ENCODE results near the gene OPA1.

The OPA1 gene

DNA sequence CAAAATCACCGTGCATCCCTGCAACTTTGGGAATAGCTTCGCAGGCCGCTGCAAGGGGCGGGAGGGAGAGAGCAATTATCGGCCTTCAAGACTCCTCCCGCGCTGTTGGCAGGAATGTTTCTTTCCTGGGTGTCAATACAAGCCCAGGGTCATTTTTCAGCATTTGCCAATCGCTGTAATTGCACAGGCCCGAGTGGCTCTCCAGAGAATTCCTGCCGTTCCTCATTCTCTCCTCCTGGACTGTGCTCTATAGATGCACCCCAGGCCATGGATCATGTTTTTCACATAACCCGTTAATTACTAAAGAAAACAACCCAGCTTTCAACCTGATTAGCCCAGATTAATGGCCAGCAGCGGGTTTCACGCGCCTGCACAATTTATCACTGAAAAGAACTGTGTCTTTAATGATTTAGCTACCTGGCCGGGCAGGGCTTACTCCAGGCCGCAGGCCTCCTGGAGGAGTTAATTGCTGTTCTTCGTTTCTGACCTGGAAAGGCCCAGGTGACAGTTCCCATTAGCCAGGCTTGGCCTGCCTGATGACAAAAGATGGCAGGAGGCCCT is 144.3 kb downstream of the OPA1 start:
- no peak for DNase-seq (ENCODE audit: low spot score)

DNA sequence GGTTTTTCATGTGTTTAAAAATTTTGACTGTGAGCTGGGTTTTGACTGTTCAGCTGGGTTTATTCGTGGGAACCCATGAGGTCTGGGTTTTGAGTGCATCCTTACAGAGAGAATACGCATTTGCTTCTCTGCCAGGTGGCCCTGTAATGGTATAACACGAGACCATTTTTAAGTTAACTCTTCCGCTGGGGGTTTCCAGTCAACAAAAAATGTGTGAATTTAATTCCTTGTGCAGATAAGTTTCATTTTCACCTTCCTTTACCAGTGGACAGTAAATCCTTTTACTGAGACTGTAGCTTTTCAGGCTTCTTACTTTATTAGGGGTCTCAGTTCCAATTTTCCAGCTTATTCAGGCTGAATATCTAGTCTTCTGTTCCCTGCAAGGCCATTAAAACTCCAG is 149.6 kb downstream of the OPA1 start:
- no peak for DNase-seq (ENCODE audit: low spot score)

DNA sequence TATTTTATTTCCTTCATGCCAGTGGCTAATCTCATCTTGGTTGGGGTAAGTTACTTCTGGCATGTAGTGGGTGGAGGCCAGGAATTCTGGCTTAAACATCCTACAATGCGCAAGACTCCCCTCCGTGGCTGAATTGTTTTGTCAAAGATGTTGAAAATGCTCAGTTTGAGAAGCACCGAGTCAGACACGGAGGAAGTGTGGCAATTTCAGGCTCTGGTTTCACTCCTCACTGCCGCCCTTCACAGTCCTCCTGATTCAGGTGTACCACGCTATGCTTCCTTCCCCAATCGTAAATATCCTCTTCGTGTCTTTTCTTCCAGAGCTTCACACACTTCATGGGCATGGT is 150.7 kb downstream of the OPA1 start:
- DNase-seq (ENCODE audit: low spot score): no peak

DNA sequence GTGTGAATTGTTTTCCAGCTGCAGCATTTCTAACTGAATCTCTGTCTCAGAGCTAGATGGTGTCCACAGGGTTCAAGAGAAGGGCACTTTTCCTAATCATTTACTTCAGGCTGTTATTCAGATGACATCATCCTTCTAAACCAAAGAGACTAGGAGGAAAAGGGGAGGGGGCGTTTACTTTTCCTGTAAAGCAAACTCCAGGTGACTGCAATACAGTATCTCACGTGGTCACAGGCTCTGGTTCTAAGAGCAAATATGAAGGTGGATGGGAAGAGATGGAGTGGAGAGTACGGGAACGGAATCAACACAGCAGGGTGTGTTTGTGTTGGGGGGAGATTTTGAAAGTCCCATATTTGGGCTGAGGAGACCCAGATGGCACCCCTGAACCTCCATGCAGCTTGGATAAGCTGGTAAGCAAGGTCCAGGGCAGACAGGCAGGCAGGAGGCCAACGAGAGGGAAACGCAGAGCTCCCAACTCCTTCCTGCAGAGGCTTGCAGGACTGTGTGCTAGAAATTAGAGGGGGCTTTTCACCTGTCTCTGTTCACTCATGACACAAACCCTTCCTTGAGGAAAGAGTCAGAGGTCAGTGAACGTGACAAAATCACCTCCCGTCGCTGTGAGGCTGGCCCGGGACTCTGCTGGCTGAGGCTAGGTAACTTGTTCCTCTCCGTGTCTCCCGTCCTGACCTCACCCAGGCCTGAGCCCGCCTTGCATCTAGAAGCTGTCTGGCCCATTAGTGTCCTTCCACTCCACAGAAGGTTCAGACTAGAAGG is 151.2 kb downstream of the OPA1 start:
- no peak for DNase-seq (ENCODE audit: low spot score)

DNA sequence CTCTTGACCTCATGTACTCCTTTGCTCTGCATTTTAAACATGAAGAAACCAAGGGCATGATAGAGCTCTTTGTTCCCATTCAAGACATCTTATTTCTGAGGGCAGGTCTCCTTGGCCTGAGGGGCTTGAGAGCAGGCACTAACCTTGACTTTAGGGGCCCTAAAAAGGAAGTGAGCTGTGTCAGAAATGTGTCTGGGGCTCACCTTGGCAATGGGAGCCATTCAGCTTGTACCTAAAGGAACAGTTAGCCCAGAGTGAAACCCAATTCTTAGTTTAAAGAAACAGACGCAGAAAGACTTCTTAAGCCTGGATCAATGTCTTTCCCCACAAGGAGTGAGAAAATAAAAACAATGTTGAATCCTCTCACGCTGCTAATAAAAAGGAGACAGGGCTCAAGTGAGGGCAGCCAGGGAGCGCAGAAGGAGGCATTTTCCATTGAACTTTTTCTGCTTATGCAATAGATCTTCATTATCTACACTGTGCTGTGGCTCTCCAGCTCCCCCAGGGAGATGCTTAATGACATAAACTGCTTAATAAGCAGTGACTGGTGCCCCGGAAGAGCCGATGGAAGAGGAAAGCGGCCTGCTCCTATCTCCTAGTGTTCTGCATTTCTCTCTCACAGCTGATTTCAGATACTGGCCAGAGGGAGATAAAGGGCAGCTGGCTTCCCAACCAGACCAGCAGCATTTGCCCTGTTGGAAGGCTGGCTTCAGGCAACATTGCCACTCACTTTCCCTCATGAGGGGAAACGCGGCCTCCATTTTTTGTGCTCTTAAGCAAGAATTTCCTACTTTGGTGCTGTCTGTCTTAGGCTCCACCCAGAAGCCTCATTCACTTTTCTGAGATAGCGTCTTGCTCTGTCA is 152.0 kb downstream of the OPA1 start:
- DNase-seq (ENCODE audit: low spot score): no peak

DNA sequence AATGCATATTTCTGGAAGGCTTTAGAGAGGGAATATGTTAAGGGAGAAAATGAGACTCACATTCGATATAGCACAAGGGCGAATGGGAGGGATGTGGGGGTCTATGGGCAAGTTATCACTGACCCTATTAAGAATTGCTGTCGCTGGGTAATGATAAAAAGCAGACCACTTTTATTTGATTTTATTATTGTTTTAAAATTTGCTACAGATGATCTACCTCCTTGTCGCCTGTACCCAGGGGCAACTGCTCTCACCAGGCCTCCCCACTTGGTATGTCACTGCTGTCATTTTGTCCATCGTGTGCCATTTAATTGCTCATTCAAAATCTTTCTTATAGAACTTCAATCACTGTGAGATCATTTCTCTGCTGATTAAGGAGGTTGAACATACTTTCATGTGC is 153.8 kb downstream of the OPA1 start:
- DNase-seq (ENCODE audit: low spot score): no peak

Measured in Ammon's horn (tissue), 1 donor.